ENCODE data around the gene STYX. TPM values are rescaled to one million over a fixed set of nuclear protein-coding genes. Genes with fewer than 3 reads are reported as not detected.

STYX gene, protein sequence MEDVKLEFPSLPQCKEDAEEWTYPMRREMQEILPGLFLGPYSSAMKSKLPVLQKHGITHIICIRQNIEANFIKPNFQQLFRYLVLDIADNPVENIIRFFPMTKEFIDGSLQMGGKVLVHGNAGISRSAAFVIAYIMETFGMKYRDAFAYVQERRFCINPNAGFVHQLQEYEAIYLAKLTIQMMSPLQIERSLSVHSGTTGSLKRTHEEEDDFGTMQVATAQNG
- 13.3 TPM for total RNA-seq
- long read RNA-seq, full-length matches to known transcripts = 23 of 31 reads
- long read RNA-seq, partial matches to known transcripts = 4 of 31 reads
- long read RNA-seq, other reads (novel, unspliced or antisense) = 4 of 31 reads

DNA sequence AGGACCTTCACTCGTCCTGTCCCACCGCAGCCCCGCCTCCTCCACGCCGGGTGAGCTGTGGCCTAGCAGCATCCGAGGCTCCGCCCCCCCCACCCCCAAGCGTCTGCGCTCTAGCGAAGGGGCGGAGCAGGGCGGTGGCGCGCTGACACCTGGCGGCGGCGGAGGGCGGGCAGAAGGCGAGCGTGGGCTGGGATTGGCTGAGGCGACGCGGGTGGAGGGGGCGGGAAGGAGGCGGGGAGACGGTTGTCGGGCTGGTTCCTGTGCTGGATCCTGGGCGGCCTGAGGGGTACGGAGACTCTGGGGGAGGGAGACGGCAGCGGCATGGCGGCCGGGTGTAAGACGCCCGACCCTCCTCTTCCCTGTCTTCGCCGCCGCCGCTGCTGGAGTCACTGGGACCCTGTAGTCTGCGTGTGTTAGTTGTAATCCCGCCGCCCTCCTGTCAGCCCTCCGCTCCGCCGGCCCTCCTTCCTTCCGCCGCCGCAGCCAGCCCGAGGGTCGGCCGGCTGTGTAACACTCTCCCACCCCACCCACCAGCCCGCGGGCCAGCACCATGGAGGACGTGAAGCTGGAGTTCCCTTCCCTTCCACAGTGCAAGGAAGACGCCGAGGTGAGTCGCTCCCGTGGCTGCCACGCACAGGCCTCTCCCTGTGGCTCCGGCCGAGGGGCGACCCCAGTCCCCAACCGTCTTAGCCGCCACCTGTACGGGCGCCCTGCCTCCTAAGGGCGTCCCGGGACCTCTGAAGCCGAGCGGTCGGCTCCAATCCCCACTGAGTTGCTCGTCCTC lies at the start of gene STYX:
Gene STYX, plus strand, starts transcription at position 242 of the 784 bp plus-strand sequence. Its CDS starts 309 bp downstream, at position 551.
- DNase-seq = peak; percentile 99
- Histone ChIP-seq H3K4me3 (peak within 1 kb of the TSS; percentile 99), H3K27me3 (ENCODE audit: low read depth) (no peaks in the 10 kb centered on the region), H3K9me3 (replicated peaks) (no peaks in the 10 kb centered on the region), H3K36me3 (peaks cover 50% of the 10 kb centered on the region), H3K27ac (replicated peaks) (peak within 1 kb of the TSS; percentile 94), H3K4me1 (peaks cover 28% of the 10 kb centered on the region)
- intact Hi-C loops (cut with micrococcal nuclease) = no loop called here
- TF ChIP-seq, protein P1, sequence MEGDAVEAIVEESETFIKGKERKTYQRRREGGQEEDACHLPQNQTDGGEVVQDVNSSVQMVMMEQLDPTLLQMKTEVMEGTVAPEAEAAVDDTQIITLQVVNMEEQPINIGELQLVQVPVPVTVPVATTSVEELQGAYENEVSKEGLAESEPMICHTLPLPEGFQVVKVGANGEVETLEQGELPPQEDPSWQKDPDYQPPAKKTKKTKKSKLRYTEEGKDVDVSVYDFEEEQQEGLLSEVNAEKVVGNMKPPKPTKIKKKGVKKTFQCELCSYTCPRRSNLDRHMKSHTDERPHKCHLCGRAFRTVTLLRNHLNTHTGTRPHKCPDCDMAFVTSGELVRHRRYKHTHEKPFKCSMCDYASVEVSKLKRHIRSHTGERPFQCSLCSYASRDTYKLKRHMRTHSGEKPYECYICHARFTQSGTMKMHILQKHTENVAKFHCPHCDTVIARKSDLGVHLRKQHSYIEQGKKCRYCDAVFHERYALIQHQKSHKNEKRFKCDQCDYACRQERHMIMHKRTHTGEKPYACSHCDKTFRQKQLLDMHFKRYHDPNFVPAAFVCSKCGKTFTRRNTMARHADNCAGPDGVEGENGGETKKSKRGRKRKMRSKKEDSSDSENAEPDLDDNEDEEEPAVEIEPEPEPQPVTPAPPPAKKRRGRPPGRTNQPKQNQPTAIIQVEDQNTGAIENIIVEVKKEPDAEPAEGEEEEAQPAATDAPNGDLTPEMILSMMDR (IDR thresholded peaks at IDR 0.05; ENCODE audit: borderline replicate concordance) = peak; percentile 47

DNA sequence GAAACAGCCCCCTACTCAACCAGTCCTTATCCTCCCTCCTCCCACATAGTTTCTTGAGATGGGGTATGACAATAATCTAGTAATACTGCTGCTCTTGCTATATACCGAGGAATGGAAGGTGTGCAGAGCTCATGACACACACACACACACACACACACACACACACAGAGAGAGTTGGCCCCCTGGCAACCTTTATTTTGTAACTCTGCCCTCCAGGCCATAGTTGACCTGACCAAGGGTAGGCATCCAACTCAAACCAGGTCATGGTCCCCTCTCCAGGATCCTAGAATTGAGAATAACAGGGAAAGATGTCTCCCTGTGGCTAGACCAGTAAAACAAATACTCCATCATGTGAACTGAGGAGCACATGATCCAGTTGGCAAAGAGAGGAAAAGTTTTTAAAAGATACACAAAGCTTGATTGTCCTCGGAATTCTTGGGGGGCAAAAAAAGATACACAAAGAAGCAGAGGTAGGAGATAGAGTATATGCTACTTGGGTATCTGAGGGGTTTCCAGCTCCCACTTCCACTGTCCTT lies 45.9 kb upstream of the STYX start:
- H3K27ac ChIP-seq (replicated peaks) = no peak overlapping the region
- no peak overlapping the region for H3K4me3 ChIP-seq
- H3K4me1 ChIP-seq = peaks cover 4% of the 10 kb centered on the region
- H3K9me3 ChIP-seq (replicated peaks) = no peaks in the 10 kb centered on the region
- TF ChIP-seq, protein P1 (IDR thresholded peaks at IDR 0.05; ENCODE audit: borderline replicate concordance) = no peak
- DNase-seq = no peak
- no peaks in the 10 kb centered on the region for H3K27me3 ChIP-seq (ENCODE audit: low read depth)
- intact Hi-C loops (cut with micrococcal nuclease) = no loop called here
- peaks cover 12% of the 10 kb centered on the region for H3K36me3 ChIP-seq

DNA sequence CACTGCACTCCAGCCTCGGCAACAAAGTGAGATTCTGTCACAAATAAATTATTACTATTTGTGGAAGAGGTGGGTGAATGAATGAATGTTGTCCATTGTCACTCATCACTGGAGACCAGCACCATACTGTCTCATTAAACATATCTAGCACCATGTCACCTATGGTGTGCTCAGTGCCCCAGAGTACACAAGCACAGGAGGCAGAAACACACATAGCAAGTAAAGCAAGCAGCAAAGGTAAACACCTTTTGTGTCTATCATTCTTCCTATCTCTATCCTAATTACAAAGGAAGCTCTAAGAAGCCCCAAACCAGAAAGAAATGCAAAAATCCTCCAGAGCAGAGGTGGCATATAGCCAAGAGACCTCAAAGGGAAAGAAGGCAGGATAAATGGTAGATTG lies 43.8 kb upstream of the STYX start:
- DNase-seq = no peak
- no peaks in the 10 kb centered on the region for H3K9me3 ChIP-seq (replicated peaks)
- H3K36me3 ChIP-seq = peaks cover 8% of the 10 kb centered on the region
- H3K4me3 ChIP-seq = no peak overlapping the region
- peaks cover 5% of the 10 kb centered on the region for H3K4me1 ChIP-seq
- intact Hi-C loops (cut with micrococcal nuclease) = no loop called here
- H3K27me3 ChIP-seq (ENCODE audit: low read depth) = no peaks in the 10 kb centered on the region
- TF ChIP-seq, protein P1 (IDR thresholded peaks at IDR 0.05; ENCODE audit: borderline replicate concordance) = no peak
- H3K27ac ChIP-seq (replicated peaks) = no peak overlapping the region

DNA sequence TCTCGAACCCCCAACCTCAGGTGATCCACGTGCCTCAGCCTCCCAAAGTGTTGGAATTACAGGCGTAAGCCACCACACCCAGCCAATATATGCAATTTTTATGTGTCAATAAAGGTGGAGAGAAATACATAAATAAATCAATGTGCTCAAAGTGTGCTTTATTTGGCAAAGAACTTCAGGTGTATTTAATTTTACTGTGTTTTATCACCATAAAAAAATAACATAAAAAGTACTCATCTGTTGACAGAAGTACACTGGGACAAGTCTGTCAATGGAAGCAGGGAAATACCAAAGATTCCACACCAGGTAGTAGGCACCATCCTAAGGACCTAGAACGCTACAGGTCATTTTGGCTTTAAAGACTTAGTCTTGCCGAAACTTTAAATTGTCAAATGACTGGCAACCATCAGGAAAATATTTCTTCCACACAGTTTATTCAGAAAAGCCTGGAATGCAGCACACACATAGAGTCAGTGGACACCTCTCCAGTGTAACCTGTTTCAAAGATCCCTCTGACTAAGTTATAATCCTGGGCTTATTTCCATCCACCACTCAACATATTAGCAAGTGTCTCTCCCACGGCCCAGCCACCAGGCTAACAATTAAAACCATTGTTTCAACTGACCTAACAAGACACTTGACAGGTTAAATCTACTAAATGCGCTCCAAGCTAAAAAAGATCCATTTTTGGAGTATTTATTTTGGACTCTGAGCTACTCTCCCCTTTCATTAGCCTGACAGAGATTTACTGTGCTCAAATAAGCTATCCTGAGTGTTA lies 38.8 kb upstream of the STYX start:
- no peak for DNase-seq
- Histone ChIP-seq H3K4me3 (no peak overlapping the region), H3K9me3 (replicated peaks) (no peaks in the 10 kb centered on the region), H3K27me3 (ENCODE audit: low read depth) (no peaks in the 10 kb centered on the region), H3K36me3 (no peaks in the 10 kb centered on the region), H3K27ac (replicated peaks) (no peak overlapping the region), H3K4me1 (peaks cover 50% of the 10 kb centered on the region)
- intact Hi-C loops (cut with micrococcal nuclease) = no loop called here
- TF ChIP-seq, protein P1 (IDR thresholded peaks at IDR 0.05; ENCODE audit: borderline replicate concordance) = no peak
